HG03520 (cell line): ENCODE results near the gene MPZ.

ENCODE experiments used
- ATAC-seq: cut with Tn5 transposase; IDR thresholded peaks from one replicate; pipeline ENCODE4 v1.9.1; 2021; ENCODE audit warnings: mild to moderate bottlenecking, moderate library complexity; ENCODE audit not compliant: unreplicated experiment

MPZ gene

GRCh38 chr1:161304927-161305866, 4.6 kb downstream of the MPZ start:
- ATAC-seq, result no peak

- no peak for ATAC-seq
These were observed 9.3 kb downstream of the MPZ start for GRCh38 chr1:161300478-161300877.

- no peak for ATAC-seq
These were observed 10.4 kb downstream of the MPZ start for GRCh38 chr1:161299347-161299746.

GRCh38 chr1:161298116-161298515, 11.7 kb downstream of the MPZ start:
- no peak for ATAC-seq

- no peak for ATAC-seq
These were observed 12.4 kb downstream of the MPZ start for GRCh38 chr1:161297415-161297814.

GRCh38 chr1:161290779-161291178, 19.0 kb downstream of the MPZ start:
- ATAC-seq, result no peak

- no peak for ATAC-seq
These were observed 22.2 kb downstream of the MPZ start for GRCh38 chr1:161287482-161288054.

- ATAC-seq, result no peak
These were observed 24.2 kb downstream of the MPZ start for GRCh38 chr1:161285521-161285920.

- ATAC-seq, result no peak
These were observed 24.7 kb downstream of the MPZ start for GRCh38 chr1:161285113-161285512.

GRCh38 chr1:161282991-161283390, 26.8 kb downstream of the MPZ start:
- ATAC-seq, result no peak

- ATAC-seq, result no peak
These were observed 34.9 kb downstream of the MPZ start for GRCh38 chr1:161274874-161275273.

GRCh38 chr1:161273402-161273801, 36.4 kb downstream of the MPZ start:
- ATAC-seq, result no peak

- no peak for ATAC-seq
These were observed 42.4 kb downstream of the MPZ start for GRCh38 chr1:161267321-161267720.

GRCh38 chr1:161266836-161267235, 42.9 kb downstream of the MPZ start:
- ATAC-seq, result no peak

GRCh38 chr1:161266202-161266601, 43.6 kb downstream of the MPZ start:
- ATAC-seq, result no peak

GRCh38 chr1:161265305-161265704, 44.5 kb downstream of the MPZ start:
- no peak for ATAC-seq

GRCh38 chr1:161261261-161262235, 48.2 kb downstream of the MPZ start:
- ATAC-seq, result no peak

- ATAC-seq, result no peak
These were observed 49.1 kb downstream of the MPZ start for GRCh38 chr1:161260376-161261260.

GRCh38 chr1:161259765-161260164, 50.0 kb downstream of the MPZ start:
- ATAC-seq, result no peak

- ATAC-seq, result no peak
These were observed 50.4 kb downstream of the MPZ start for GRCh38 chr1:161259345-161259702.
